ENCODE data around the gene AGBL1. TPM values are rescaled to one million over a fixed set of nuclear protein-coding genes. Genes with fewer than 3 reads are reported as not detected.

Gene AGBL1
- total and polyA plus RNA-seq, 2 experiments from 2014 or later = 0.03 TPM; not detected in 1

DNA sequence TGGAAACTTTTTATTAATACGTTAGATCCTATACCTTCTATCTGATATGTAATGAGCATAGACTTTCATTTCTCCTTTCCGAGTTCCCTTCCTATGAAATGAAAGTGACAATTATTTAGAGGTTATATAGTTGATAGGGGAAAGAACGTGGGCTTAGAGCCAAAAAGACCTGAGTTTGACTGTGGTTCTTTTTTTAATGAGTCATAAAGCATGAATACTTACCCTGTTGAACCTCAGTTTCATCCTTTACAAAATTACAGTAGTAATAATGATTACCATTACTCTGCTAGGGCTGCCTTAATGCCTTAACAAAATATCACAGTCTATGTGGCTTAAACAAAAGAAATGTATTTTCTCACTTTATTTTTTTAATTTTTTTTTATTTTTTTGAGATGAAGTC, 75.9 kb downstream of the AGBL1 start (continued):
- no peak for TF ChIP-seq CTCF (conservative IDR thresholded peaks at IDR 0.05; ENCODE audit: low read depth in 2 of 2)
- TF ChIP-seq STAT1 (IDR thresholded peaks at IDR 0.05; ENCODE audit: unreplicated experiment) = no peak
- TF ChIP-seq JUNB (IDR thresholded peaks at IDR 0.05; ENCODE audit: unreplicated experiment) = no peak
- TF ChIP-seq EZH2 (IDR thresholded peaks at IDR 0.05; ENCODE audit: low read depth, unreplicated experiment) = no peak

GRCh38 chr15:86157606-86158293, 78.1 kb downstream of the AGBL1 start:
- peaks cover 15% of the 10 kb centered on the region for H3K4me1 Mint-ChIP-seq
- Histone ChIP-seq H3K4me1 (ENCODE audit: insufficient read depth) (peaks cover 22% of the 10 kb centered on the region; the same call in 1 of the 2 replicates), H3K4me2 (no peak overlapping the region), H3K36me3 (ENCODE audit: insufficient read depth) (no peaks in the 10 kb centered on the region), H3F3A (replicated peaks; ENCODE audit: low read depth) (no peaks in the 10 kb centered on the region), H3K4me3 (no peak overlapping the region), H4K20me1 (replicated peaks; ENCODE audit: insufficient read depth) (no peaks in the 10 kb centered on the region), H3K79me2 (replicated peaks; ENCODE audit: insufficient read depth) (no peaks in the 10 kb centered on the region), H2AFZ (0 out of 2 replicates have a peak overlapping the region, but pooled peaks have one; percentile 56), H3K27me3 (ENCODE audit: insufficient read depth) (no peaks in the 10 kb centered on the region), H3K9me2 (ENCODE audit: insufficient read depth) (peaks cover 17% of the 10 kb centered on the region), H3K27ac (ENCODE audit: low read depth) (no peak overlapping the region)
- no peak for ATAC-seq
- H3K36me3 Mint-ChIP-seq (ENCODE audit: low read depth) = no peaks in the 10 kb centered on the region; the same call in 2 of the 3 replicates
- DNase-seq (ENCODE audit: low spot score) = no peak
- H3K9me3 Mint-ChIP-seq = peaks cover 2% of the 10 kb centered on the region
- no peaks in the 10 kb centered on the region for H3K27me3 Mint-ChIP-seq (ENCODE audit: insufficient read depth, low read depth, poor library complexity)
- H3K4me3 Mint-ChIP-seq = no peak overlapping the region
- no peak overlapping the region for H3K27ac Mint-ChIP-seq
- TF ChIP-seq EZH2 (IDR thresholded peaks at IDR 0.05; ENCODE audit: low read depth, unreplicated experiment) = no peak
- no peak for TF ChIP-seq ZNF331 (CRISPR knock-in tag; IDR thresholded peaks at IDR 0.05; ENCODE audit: low read depth)
- TF ChIP-seq JUNB (IDR thresholded peaks at IDR 0.05; ENCODE audit: unreplicated experiment) = no peak
- TF ChIP-seq ZNF114 (CRISPR knock-in tag; IDR thresholded peaks at IDR 0.05) = no peak
- TF ChIP-seq CREB1 (CRISPR knock-in tag; IDR thresholded peaks at IDR 0.05; ENCODE audit: low read depth) = no peak
- no peak for TF ChIP-seq NANOG (IDR thresholded peaks at IDR 0.05; ENCODE audit: borderline replicate concordance)
- no peak for TF ChIP-seq ETS1 (IDR thresholded peaks at IDR 0.05)
- TF ChIP-seq, protein P1, sequence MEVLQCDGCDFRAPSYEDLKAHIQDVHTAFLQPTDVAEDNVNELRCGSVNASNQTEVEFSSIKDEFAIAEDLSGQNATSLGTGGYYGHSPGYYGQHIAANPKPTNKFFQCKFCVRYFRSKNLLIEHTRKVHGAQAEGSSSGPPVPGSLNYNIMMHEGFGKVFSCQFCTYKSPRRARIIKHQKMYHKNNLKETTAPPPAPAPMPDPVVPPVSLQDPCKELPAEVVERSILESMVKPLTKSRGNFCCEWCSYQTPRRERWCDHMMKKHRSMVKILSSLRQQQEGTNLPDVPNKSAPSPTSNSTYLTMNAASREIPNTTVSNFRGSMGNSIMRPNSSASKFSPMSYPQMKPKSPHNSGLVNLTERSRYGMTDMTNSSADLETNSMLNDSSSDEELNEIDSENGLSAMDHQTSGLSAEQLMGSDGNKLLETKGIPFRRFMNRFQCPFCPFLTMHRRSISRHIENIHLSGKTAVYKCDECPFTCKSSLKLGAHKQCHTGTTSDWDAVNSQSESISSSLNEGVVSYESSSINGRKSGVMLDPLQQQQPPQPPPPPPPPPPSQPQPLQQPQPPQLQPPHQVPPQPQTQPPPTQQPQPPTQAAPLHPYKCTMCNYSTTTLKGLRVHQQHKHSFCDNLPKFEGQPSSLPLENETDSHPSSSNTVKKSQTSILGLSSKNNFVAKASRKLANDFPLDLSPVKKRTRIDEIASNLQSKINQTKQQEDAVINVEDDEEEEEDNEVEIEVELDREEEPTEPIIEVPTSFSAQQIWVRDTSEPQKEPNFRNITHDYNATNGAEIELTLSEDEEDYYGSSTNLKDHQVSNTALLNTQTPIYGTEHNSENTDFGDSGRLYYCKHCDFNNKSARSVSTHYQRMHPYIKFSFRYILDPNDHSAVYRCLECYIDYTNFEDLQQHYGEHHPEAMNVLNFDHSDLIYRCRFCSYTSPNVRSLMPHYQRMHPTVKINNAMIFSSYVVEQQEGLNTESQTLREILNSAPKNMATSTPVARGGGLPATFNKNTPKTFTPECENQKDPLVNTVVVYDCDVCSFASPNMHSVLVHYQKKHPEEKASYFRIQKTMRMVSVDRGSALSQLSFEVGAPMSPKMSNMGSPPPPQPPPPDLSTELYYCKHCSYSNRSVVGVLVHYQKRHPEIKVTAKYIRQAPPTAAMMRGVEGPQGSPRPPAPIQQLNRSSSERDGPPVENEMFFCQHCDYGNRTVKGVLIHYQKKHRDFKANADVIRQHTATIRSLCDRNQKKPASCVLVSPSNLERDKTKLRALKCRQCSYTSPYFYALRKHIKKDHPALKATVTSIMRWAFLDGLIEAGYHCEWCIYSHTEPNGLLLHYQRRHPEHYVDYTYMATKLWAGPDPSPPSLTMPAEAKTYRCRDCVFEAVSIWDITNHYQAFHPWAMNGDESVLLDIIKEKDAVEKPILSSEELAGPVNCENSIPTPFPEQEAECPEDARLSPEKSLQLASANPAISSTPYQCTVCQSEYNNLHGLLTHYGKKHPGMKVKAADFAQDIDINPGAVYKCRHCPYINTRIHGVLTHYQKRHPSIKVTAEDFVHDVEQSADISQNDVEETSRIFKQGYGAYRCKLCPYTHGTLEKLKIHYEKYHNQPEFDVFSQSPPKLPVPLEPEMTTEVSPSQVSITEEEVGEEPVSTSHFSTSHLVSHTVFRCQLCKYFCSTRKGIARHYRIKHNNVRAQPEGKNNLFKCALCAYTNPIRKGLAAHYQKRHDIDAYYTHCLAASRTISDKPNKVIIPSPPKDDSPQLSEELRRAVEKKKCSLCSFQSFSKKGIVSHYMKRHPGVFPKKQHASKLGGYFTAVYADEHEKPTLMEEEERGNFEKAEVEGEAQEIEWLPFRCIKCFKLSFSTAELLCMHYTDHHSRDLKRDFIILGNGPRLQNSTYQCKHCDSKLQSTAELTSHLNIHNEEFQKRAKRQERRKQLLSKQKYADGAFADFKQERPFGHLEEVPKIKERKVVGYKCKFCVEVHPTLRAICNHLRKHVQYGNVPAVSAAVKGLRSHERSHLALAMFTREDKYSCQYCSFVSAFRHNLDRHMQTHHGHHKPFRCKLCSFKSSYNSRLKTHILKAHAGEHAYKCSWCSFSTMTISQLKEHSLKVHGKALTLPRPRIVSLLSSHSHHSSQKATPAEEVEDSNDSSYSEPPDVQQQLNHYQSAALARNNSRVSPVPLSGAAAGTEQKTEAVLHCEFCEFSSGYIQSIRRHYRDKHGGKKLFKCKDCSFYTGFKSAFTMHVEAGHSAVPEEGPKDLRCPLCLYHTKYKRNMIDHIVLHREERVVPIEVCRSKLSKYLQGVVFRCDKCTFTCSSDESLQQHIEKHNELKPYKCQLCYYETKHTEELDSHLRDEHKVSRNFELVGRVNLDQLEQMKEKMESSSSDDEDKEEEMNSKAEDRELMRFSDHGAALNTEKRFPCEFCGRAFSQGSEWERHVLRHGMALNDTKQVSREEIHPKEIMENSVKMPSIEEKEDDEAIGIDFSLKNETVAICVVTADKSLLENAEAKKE (CRISPR knock-in tag; IDR thresholded peaks at IDR 0.05) = no peak
- TF ChIP-seq STAT1 (IDR thresholded peaks at IDR 0.05; ENCODE audit: unreplicated experiment) = no peak
- TF ChIP-seq, protein P2, sequence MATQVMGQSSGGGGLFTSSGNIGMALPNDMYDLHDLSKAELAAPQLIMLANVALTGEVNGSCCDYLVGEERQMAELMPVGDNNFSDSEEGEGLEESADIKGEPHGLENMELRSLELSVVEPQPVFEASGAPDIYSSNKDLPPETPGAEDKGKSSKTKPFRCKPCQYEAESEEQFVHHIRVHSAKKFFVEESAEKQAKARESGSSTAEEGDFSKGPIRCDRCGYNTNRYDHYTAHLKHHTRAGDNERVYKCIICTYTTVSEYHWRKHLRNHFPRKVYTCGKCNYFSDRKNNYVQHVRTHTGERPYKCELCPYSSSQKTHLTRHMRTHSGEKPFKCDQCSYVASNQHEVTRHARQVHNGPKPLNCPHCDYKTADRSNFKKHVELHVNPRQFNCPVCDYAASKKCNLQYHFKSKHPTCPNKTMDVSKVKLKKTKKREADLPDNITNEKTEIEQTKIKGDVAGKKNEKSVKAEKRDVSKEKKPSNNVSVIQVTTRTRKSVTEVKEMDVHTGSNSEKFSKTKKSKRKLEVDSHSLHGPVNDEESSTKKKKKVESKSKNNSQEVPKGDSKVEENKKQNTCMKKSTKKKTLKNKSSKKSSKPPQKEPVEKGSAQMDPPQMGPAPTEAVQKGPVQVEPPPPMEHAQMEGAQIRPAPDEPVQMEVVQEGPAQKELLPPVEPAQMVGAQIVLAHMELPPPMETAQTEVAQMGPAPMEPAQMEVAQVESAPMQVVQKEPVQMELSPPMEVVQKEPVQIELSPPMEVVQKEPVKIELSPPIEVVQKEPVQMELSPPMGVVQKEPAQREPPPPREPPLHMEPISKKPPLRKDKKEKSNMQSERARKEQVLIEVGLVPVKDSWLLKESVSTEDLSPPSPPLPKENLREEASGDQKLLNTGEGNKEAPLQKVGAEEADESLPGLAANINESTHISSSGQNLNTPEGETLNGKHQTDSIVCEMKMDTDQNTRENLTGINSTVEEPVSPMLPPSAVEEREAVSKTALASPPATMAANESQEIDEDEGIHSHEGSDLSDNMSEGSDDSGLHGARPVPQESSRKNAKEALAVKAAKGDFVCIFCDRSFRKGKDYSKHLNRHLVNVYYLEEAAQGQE (IDR thresholded peaks at IDR 0.05; ENCODE audit: unreplicated experiment) = no peak

Measured in GM23338 (cell line).